ENCODE measurements around the gene HOXB2. TPM values are rescaled to one million over a fixed set of nuclear protein-coding genes. Genes with fewer than 3 reads are reported as not detected.

Gene HOXB2
- total RNA-seq, 1 donor from 2014 or later: 15.2 TPM

GRCh38 chr17:48591255-48592056 lies 46.5 kb upstream of the HOXB2 start:
- peaks cover 6% of the 10 kb centered on the region for H3K36me3 ChIP-seq (ENCODE audit: control insufficient read depth, insufficient read depth, low read length)
- no peaks in the 10 kb centered on the region for H3K27me3 ChIP-seq (ENCODE audit: control insufficient read depth, insufficient read depth, low read length)
- no peak for DNase-seq (ENCODE audit: low read depth)
- no peak for TF ChIP-seq CTCF (IDR thresholded peaks at IDR 0.05; ENCODE audit: insufficient read depth, low read length, poor library complexity, severe bottlenecking)
- peak overlapping the region; percentile 68 for H3K4me3 ChIP-seq (ENCODE audit: low read depth, low read length)

DNA sequence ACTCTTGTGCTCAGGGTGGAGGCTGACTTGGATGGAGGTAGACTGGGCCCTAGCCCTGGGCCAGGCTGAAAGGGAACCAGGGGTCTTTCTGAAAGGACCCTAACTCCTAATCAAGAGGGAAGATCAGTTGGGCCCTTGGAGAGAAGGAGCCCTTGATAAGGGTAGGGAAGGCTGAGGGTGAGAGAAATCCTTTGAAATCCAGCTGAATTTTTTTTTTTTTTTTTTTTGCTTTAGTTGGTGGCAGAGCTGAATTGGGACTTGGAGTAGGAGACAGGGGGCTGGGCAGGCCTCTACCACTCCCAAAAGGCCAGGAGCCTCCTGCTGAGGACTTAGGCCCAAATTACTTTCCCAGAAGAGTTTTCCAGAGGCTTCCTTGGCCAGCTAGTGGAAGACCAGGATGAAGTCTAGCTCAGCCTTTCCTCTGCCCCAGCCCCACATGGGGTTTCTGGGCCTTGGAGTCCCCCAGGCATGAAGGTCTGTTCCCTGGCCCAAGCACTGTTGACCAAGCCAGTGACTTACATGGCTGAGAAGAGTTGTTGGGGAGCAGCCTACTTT lies 45.8 kb upstream of the HOXB2 start:
- Histone ChIP-seq H3K27me3 (ENCODE audit: control insufficient read depth, insufficient read depth, low read length) (no peaks in the 10 kb centered on the region), H3K36me3 (ENCODE audit: control insufficient read depth, insufficient read depth, low read length) (peaks cover 6% of the 10 kb centered on the region), H3K4me3 (ENCODE audit: low read depth, low read length) (peak overlapping the region; percentile 68)
- TF ChIP-seq CTCF (IDR thresholded peaks at IDR 0.05; ENCODE audit: insufficient read depth, low read length, poor library complexity, severe bottlenecking): no peak
- no peak for DNase-seq (ENCODE audit: low read depth)

DNA sequence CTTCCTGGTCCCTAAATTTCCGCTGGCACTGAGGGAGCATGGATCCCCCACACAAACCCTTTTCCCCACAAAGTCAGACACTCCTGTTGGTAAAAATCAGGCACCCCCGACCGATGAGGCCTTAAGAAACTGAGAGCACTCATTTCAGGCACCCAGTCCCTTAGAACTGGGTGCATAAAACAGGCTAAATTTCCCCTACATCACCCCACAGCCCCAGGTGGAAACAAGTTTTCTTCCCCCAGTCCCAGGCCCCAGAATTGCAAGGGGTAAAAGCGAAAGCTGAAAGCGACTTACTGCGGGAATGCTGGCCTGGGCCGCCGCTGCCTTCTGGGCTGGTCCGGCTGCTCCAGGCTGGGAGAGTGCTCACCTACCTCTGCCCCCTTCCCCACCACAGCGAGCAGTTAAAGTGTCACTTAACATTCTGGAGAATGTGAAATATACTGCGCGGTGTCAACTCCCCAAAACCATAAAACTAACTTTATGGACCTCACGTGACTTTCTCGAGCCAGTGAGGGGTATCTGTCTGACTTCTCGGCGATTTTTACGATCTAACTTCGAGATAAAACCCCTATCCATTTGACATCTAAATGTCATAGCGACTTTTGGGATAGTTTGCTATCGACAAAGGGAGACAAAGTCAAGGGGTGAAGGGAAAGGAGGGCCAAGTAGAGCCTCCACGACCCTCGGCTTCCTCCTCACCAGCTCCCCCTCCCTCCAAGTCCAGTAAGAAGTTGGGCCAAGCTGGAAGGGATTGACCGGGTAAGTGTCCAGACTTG lies 45.1 kb upstream of the HOXB2 start, which contains the start of gene HOXB3:
TSS of gene HOXB3 (minus strand) at position 411 of the 776 bp plus-strand sequence. CDS start 37,767 bp downstream, outside the sequence.
- H3K27me3 ChIP-seq (ENCODE audit: control insufficient read depth, insufficient read depth, low read length): no peaks in the 10 kb centered on the region
- no peak for TF ChIP-seq CTCF (IDR thresholded peaks at IDR 0.05; ENCODE audit: insufficient read depth, low read length, poor library complexity, severe bottlenecking)
- no peak for DNase-seq (ENCODE audit: low read depth)
- H3K36me3 ChIP-seq (ENCODE audit: control insufficient read depth, insufficient read depth, low read length): peaks cover 5% of the 10 kb centered on the region
- peak within 1 kb of the TSS; percentile 68 for H3K4me3 ChIP-seq (ENCODE audit: low read depth, low read length)

- peaks cover 3% of the 10 kb centered on the region for H3K36me3 ChIP-seq (ENCODE audit: control insufficient read depth, insufficient read depth, low read length)
- no peaks in the 10 kb centered on the region for H3K27me3 ChIP-seq (ENCODE audit: control insufficient read depth, insufficient read depth, low read length)
- H3K4me3 ChIP-seq (ENCODE audit: low read depth, low read length): peak overlapping the region; percentile 68
- DNase-seq (ENCODE audit: low read depth): no peak
- no peak for TF ChIP-seq CTCF (IDR thresholded peaks at IDR 0.05; ENCODE audit: insufficient read depth, low read length, poor library complexity, severe bottlenecking)
Measured at GRCh38 chr17:48589060-48589830, 44.3 kb upstream of the HOXB2 start.

GRCh38 chr17:48588528-48588927 lies 43.6 kb upstream of the HOXB2 start:
- Histone ChIP-seq H3K4me3 (ENCODE audit: low read depth, low read length) (peak overlapping the region; percentile 68), H3K27me3 (ENCODE audit: control insufficient read depth, insufficient read depth, low read length) (no peaks in the 10 kb centered on the region), H3K36me3 (ENCODE audit: control insufficient read depth, insufficient read depth, low read length) (peaks cover 3% of the 10 kb centered on the region)
- TF ChIP-seq CTCF (IDR thresholded peaks at IDR 0.05; ENCODE audit: insufficient read depth, low read length, poor library complexity, severe bottlenecking): no peak
- no peak for DNase-seq (ENCODE audit: low read depth)

Data from kidney epithelial cell (primary cell).